OCI-LY3 (cell line): ENCODE data around the gene PSMA8.

ENCODE experiments used
- CTCF ChIP-seq: fragments of 200-600, 300-600 bp; sonication (generic); IDR thresholded peaks from 2 replicates; pipeline ENCODE4 v1.5.1; 2014; ENCODE audit warnings: antibody characterized with exemption, low read length, low read depth
- EZH2phosphoT487 ChIP-seq: fragments of 200-600 bp; shearing (Covaris generic); IDR thresholded peaks from 2 replicates; pipeline ENCODE4 v1.6.1; 2018; ENCODE audit warnings: antibody characterized with exemption, mixed run types, low read depth

GRCh38 chr18:26225022-26225693, 91.5 kb downstream of the PSMA8 start:
- TF ChIP-seq EZH2phosphoT487 = no peak
- TF ChIP-seq CTCF = no peak
